Measurements from ENCODE around the gene GOLGA5.

DNA sequence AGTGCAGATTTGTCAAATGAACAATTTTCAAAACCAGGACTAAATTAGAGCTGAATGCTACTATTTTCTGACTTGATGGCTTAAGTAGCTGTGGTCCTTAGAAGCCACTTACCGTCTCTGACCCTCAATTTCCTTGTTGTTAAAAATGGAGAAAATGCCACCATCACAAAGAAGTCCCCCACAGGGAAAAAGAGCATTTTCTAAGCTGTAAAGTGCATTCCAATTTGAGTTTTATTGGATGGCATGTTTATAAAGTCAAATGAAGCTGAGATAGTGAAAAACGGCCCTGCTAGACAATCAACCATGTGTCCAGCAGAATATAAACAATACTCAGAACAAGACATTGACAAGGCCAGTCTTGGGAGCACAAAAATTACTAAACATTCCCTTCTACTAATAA is 53.6 kb downstream of the GOLGA5 start:
- TF ChIP-seq GATA3 (IDR thresholded peaks at IDR 0.05; ENCODE audit: low read depth, low read length) (no peak), GATA2 (IDR thresholded peaks at IDR 0.05; ENCODE audit: low read depth, low read length) (no peak)
